ENCODE data around the gene PROSER2. TPM values are rescaled to one million over a fixed set of nuclear protein-coding genes. Genes with fewer than 3 reads are reported as not detected.

Gene PROSER2
- total and polyA plus RNA-seq, 2 donors (not counting 3 experiments of a cell fraction or from before 2014, with no cell fraction given), result 5.9 to 22.6 TPM

GRCh38 chr10:11827414-11827813, 4.3 kb downstream of the PROSER2 start:
- H3K27ac ChIP-seq (ENCODE audit: insufficient read depth, low read depth, low read length), result no peak overlapping the region
- H3K27me3 ChIP-seq (ENCODE audit: control insufficient read depth in 2 of 2, insufficient read depth in 2 of 2, low read length in 2 of 2), result no peaks in the 10 kb centered on the region
- no peaks in the 10 kb centered on the region for H4K20me1 ChIP-seq (replicated peaks; ENCODE audit: control insufficient read depth, extremely low read depth, insufficient read depth, low read length)
- dilution Hi-C loops (cut with MboI; ENCODE audit: extremely low pct_ligation_motif_present, low sequenced_read_pairs) (no loop called here), intact Hi-C loops (cut with micrococcal nuclease) (no loop called here)
- no peak overlapping the region for H3K4me3 ChIP-seq (replicated peaks in 1 of 3; ENCODE audit: insufficient read depth in 1 of 3, low read depth in 1 of 3, low read length in 3 of 3)
- ChIA-PET POLR2A (interaction anchor here (0.6 kb wide), 1 partner anchor 21 kb away, joined by 3 read pairs; no protein-coding TSS in a partner anchor), CTCF (interaction anchor here (0.7 to 4.3 kb wide), 3 partner anchors 8 to 46 kb away, joined by 3 to 18 read pairs (median 4); no protein-coding TSS in a partner anchor)
- H3K9ac ChIP-seq (replicated peaks; ENCODE audit: extremely low read depth, insufficient read depth, low read length), result no peak overlapping the region
- no TSS peak for BruUV-seq (replicated peaks)
- no peaks in the 10 kb centered on the region for H3K9me3 ChIP-seq (replicated peaks; ENCODE audit: control insufficient read depth, insufficient read depth, low read length)
- H3K79me2 ChIP-seq (ENCODE audit: control insufficient read depth, insufficient read depth, low read length), result peaks cover 51% of the 10 kb centered on the region
- no peaks in the 10 kb centered on the region for H3K36me3 ChIP-seq (ENCODE audit: control insufficient read depth in 2 of 2, extremely low read depth in 1 of 2, insufficient read depth in 2 of 2, low read length in 2 of 2)
- DNase-seq (ENCODE audit: low read depth, low spot score), result no peak
- FAIRE-seq, result no peak
- H3K4me2 ChIP-seq (ENCODE audit: insufficient read depth, low read length), result no peak overlapping the region
- TF ChIP-seq POLR2AphosphoS5 (IDR thresholded peaks at IDR 0.05; ENCODE audit: insufficient read depth, low read depth, low read length), result no peak
- no peak for TF ChIP-seq POLR2A (IDR thresholded peaks at IDR 0.05; ENCODE audit: low read depth, low read length)
- TF ChIP-seq EZH2 (IDR thresholded peaks at IDR 0.05; ENCODE audit: borderline replicate concordance, low read depth, low read length, severe bottlenecking), result no peak
- no peak for TF ChIP-seq JUN (IDR thresholded peaks at IDR 0.05; ENCODE audit: borderline replicate concordance, insufficient read depth, insufficient read length, low read depth)
- TF ChIP-seq, protein P1, sequence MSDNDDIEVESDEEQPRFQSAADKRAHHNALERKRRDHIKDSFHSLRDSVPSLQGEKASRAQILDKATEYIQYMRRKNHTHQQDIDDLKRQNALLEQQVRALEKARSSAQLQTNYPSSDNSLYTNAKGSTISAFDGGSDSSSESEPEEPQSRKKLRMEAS (IDR thresholded peaks at IDR 0.05; ENCODE audit: insufficient read depth, insufficient read length), result no peak
- H3K9me1 ChIP-seq (replicated peaks; ENCODE audit: control insufficient read depth, extremely low read depth, insufficient read depth, low read length), result no peaks in the 10 kb centered on the region
- H3K4me1 ChIP-seq (ENCODE audit: control insufficient read depth, extremely low read depth, insufficient read depth, low read length), result no peaks in the 10 kb centered on the region
- no peak overlapping the region for H2AFZ ChIP-seq (ENCODE audit: low read depth, low read length)

GRCh38 chr10:11828682-11829284, 5.6 kb downstream of the PROSER2 start:
- no peak overlapping the region for H3K4me2 ChIP-seq (ENCODE audit: insufficient read depth, low read length)
- CTCF ChIA-PET, result interaction anchor here (4.3 kb wide), 1 partner anchor 9 kb away, joined by 18 read pairs; no protein-coding TSS in a partner anchor
- H3K4me1 ChIP-seq (ENCODE audit: control insufficient read depth, extremely low read depth, insufficient read depth, low read length), result no peaks in the 10 kb centered on the region
- intact Hi-C loops (cut with micrococcal nuclease) (no loop called here), dilution Hi-C loops (cut with MboI; ENCODE audit: extremely low pct_ligation_motif_present, low sequenced_read_pairs) (no loop called here)
- FAIRE-seq (no peak), DNase-seq (ENCODE audit: low read depth, low spot score) (no peak)
- H3K9ac ChIP-seq (replicated peaks; ENCODE audit: extremely low read depth, insufficient read depth, low read length), result no peak overlapping the region
- H3K9me1 ChIP-seq (replicated peaks; ENCODE audit: control insufficient read depth, extremely low read depth, insufficient read depth, low read length), result no peaks in the 10 kb centered on the region
- POLR2A ChIA-PET, result no interaction called here
- H3K9me3 ChIP-seq (replicated peaks; ENCODE audit: control insufficient read depth, insufficient read depth, low read length), result no peaks in the 10 kb centered on the region
- H3K27me3 ChIP-seq (ENCODE audit: control insufficient read depth in 2 of 2, insufficient read depth in 2 of 2, low read length in 2 of 2), result no peaks in the 10 kb centered on the region
- no peak overlapping the region for H3K27ac ChIP-seq (ENCODE audit: insufficient read depth, low read depth, low read length)
- H3K4me3 ChIP-seq (replicated peaks in 1 of 3; ENCODE audit: insufficient read depth in 1 of 3, low read depth in 1 of 3, low read length in 3 of 3), result no peak overlapping the region
- H3K36me3 ChIP-seq (ENCODE audit: control insufficient read depth in 2 of 2, extremely low read depth in 1 of 2, insufficient read depth in 2 of 2, low read length in 2 of 2), result no peaks in the 10 kb centered on the region
- H4K20me1 ChIP-seq (replicated peaks; ENCODE audit: control insufficient read depth, extremely low read depth, insufficient read depth, low read length), result no peaks in the 10 kb centered on the region
- H2AFZ ChIP-seq (ENCODE audit: low read depth, low read length), result no peak overlapping the region
- H3K79me2 ChIP-seq (ENCODE audit: control insufficient read depth, insufficient read depth, low read length), result peaks cover 53% of the 10 kb centered on the region
- no TSS peak for BruUV-seq (replicated peaks)
- TF ChIP-seq EZH2 (IDR thresholded peaks at IDR 0.05; ENCODE audit: borderline replicate concordance, low read depth, low read length, severe bottlenecking) (no peak), FOS (IDR thresholded peaks at IDR 0.05; ENCODE audit: borderline replicate concordance, insufficient read depth, low read length) (no peak), CTCF (IDR thresholded peaks at IDR 0.05; ENCODE audit: extremely low read depth in 1 of 2, insufficient read depth in 1 of 2, low read depth in 1 of 2, low read length in 2 of 2) (no peak), POLR2AphosphoS5 (IDR thresholded peaks at IDR 0.05; ENCODE audit: insufficient read depth, low read depth, low read length) (no peak), GATA2 (IDR thresholded peaks at IDR 0.05; ENCODE audit: insufficient read depth, insufficient read length, low read depth, low read length) (no peak), MYC (IDR thresholded peaks at IDR 0.05; ENCODE audit: low read depth, low read length) (no peak), POLR2A (IDR thresholded peaks at IDR 0.05; ENCODE audit: low read depth, low read length) (no peak), JUN (IDR thresholded peaks at IDR 0.05; ENCODE audit: borderline replicate concordance, insufficient read depth, insufficient read length, low read depth) (no peak)
- TF ChIP-seq, protein P1 (IDR thresholded peaks at IDR 0.05; ENCODE audit: insufficient read depth, insufficient read length), result no peak
